ENCODE results near the gene CFAP410.

DNA sequence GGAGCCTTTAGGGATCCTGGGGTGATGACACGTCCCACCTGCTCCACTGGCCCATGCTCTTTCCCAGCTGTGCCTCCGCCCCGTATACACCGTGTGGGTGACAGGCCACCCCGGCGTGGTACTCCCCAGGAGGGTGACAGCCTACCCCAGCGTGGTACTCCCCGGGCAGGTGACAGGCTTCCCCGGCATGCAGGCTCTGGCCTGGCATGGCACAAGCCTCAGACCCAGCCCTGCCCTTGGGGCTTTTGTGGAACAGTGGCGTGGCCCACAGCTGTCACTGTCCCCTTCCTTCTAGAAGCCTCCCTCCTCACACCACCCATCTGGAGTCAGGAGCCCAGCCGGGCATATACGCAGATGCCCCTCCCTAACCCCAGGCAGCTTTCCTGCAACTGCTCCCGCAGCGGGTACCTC, 44.0 kb downstream of the CFAP410 start:
- TF ChIP-seq, protein P1, sequence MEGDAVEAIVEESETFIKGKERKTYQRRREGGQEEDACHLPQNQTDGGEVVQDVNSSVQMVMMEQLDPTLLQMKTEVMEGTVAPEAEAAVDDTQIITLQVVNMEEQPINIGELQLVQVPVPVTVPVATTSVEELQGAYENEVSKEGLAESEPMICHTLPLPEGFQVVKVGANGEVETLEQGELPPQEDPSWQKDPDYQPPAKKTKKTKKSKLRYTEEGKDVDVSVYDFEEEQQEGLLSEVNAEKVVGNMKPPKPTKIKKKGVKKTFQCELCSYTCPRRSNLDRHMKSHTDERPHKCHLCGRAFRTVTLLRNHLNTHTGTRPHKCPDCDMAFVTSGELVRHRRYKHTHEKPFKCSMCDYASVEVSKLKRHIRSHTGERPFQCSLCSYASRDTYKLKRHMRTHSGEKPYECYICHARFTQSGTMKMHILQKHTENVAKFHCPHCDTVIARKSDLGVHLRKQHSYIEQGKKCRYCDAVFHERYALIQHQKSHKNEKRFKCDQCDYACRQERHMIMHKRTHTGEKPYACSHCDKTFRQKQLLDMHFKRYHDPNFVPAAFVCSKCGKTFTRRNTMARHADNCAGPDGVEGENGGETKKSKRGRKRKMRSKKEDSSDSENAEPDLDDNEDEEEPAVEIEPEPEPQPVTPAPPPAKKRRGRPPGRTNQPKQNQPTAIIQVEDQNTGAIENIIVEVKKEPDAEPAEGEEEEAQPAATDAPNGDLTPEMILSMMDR (IDR thresholded peaks at IDR 0.05; ENCODE audit: extremely low read depth in 1 of 2, insufficient read depth in 1 of 2, low read depth in 1 of 2, low read length in 2 of 2): no peak
- TF ChIP-seq, protein P2, sequence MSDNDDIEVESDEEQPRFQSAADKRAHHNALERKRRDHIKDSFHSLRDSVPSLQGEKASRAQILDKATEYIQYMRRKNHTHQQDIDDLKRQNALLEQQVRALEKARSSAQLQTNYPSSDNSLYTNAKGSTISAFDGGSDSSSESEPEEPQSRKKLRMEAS (IDR thresholded peaks at IDR 0.05; ENCODE audit: insufficient read depth, insufficient read length): no peak
- no peak for TF ChIP-seq POLR2A (IDR thresholded peaks at IDR 0.05; ENCODE audit: low read depth, low read length)
- TF ChIP-seq EZH2 (IDR thresholded peaks at IDR 0.05; ENCODE audit: borderline replicate concordance, low read depth, low read length, severe bottlenecking): no peak
- TF ChIP-seq JUN (IDR thresholded peaks at IDR 0.05; ENCODE audit: borderline replicate concordance, insufficient read depth, insufficient read length, low read depth): no peak

Data from endothelial cell of umbilical vein (primary cell).